Renal cortex interstitium (tissue), 11 donors: ENCODE measurements around the gene TARM1. TPM values are rescaled to one million over a fixed set of nuclear protein-coding genes. Genes with fewer than 3 reads are reported as not detected.
"Not testable (repeated sequence)": the region's sequence is repeated elsewhere in the genome, so short reads cannot be mapped to it uniquely, and the experiment has no call there.

ENCODE experiments used
- DNase-seq, 11 donors: peaks; one replicate each; pipeline ENCODE4 v3.0.0-alpha.2; 2013; ENCODE audit warnings: low read depth in 9 of 11, low spot score in 4 of 11; ENCODE audit errors: extremely low read depth in 1 of 11
- polyA plus RNA-seq, 3 donors: library from polyadenylated mRNA; unstranded; fragments of 120-200 nt; gene quantifications; one replicate each; pipeline ENCODE4 v1.2.1, GENCODE V29; 2013; ENCODE audit not compliant: insufficient read length in 3 of 3

The TARM1 gene
- polyA plus RNA-seq, 3 donors: 0.17 to 0.20 TPM; not detected in 1

GRCh38 chr19:54041969-54042606, 39.1 kb downstream of the TARM1 start:
- DNase-seq: no peak

DNA sequence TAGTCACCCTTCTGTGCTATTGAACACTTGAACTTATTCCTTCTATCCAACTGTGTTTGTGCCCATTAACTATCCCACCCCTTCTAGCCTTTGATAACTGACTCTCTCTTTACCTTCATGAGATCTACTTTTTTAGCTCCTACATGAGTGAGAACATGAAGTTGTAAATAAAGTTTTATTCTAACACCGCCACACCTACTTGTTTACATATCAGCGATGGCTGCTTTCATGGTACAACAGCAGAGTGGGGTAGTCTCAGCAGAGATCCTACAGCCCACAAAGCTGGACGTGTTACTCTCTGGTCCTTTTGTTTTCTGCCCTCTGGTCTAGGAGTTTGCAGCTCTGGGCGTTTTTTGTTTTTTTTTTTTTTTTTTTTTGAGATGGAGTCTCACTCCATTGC, 41.2 kb downstream of the TARM1 start:
- no peak for DNase-seq

GRCh38 chr19:54036542-54036941, 44.6 kb downstream of the TARM1 start:
- DNase-seq: not testable (repeated sequence)

GRCh38 chr19:54035215-54036178, 45.7 kb downstream of the TARM1 start:
- DNase-seq: no peak

DNA sequence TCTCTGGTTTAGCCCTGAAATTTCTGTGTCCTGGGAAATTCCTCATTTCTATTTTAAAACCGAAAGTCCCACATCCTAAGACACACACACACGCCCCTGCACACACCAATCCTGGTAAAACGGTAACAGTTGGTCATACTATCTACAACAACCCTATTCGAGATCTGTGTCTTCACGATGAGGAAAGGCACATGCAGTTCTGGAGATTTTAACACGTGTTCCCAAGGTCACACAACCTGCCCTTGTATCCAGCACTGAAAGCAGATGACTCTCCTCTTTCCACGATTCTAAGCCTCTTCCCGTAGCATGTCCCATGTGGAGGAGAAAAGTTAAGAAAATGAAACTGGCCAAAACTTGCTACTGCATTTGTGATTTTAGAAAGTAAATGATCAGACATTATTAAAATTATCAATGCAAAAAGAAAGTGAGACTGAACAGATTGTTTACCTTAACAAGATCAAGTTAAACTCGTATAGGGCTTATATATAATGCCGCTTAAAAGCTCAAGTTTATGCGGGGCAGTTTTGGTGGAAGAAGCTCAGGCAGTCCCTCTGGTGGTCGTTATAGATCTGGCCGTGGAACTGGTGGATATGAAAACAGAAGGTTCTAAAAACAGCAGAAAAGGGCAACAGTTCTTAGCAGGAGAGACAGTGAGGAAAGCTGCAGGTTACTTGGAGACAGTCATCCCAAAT, 50.1 kb downstream of the TARM1 start:
- no peak for DNase-seq

- DNase-seq: peak in 6 of 11 donors; percentile 11 to 46 (median 25)
Measured at GRCh38 chr19:54029930-54030490, 51.2 kb downstream of the TARM1 start.

DNA sequence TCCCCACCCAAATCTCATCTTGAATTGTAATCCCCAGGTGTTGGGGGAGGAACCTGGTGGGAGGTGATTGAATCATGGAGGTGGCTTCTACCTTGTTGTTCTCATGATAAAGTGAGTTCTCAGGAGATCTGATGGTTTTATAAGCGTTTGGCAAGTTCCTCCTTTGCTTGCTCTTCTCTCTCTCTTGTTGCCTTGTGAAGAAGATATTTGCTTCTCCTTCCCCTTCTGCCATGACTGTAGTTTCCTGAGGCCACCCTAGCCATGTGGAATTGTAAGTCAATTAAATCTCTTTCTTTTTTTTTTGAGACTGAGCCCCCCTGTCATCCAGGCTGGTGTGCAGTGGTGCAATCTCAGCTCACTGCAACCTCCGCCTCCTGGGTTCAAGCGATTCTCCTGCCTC, 51.9 kb downstream of the TARM1 start:
- DNase-seq: no peak

DNA sequence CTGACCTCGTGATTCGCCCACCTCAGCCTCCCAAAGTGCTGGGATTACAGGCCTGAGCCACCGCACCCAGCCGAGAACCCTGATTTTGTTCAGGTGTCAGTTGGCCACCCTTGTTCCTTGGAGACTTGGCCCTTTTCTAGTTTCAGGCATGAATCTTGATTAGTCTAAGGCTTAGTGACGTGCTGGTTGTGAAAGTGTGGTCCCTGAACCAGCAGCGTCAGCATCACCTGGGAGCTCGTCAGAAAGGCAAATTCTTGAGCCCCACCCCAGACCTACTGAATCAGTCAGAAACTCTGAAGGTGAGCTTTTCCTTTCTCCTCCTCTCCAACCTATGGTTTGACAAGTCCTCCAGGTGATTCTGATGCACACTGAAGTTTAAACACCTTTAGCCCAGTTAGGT, 54.5 kb downstream of the TARM1 start:
- no peak for DNase-seq

DNA sequence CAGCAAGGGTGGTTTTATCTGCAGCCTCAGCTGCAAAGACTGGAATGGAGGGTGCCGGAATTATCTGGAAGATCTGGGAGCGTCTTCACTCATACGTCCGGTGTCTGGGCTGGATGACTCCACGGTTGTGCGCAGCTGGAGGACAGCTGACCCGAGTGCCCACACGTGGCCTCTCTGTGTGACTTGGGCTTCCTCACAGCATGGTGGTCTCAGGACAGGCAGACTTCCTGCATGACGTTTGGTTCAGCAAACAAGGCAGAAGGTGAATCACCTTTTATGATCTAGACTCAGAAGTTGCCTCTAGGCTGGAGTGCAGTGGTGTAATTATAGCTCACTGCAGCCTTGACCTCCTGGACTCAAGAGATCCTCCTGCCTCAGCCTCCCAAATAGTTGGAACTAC, 56.5 kb downstream of the TARM1 start:
- DNase-seq: no peak

GRCh38 chr19:54023191-54023590, 58.0 kb downstream of the TARM1 start:
- DNase-seq: no peak

DNA sequence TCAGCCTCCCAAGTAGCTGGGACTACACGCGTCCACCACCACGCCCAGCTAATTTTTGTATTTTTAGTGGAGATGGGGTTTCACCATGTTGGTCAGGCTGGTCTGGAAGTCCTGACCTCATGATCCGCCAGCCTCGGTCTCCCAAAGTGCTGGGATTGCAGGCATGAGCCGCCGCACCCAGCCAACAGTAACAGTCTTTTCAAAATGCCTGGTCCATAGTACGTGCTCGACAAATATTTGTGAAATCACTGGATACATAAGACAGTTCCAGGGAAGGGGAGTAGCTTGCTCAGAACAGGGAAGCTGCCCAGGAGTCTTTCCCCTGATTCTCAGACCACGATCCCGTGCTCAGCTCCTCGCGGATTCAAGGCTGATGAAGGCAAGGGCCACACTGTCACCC, 59.2 kb downstream of the TARM1 start:
- DNase-seq: no peak

DNA sequence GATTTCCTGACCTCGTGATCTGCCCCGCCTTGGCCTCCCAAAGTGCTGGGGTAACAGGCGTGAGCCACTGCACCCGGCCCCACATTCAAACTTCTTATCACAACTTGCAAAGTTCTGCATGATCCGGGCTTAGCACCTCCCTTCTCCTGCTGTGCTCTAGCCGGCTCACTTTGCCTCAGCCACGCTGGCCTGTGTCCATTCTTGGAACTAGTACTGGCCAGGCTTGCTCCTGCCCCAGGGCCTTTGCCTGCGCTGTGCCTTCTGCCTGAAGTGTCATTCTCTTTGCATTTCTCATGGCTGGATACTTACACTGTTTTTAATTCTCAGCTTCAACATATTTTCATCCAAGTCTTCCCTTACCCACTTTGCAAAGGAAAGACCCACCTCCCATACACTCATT, 59.8 kb downstream of the TARM1 start:
- no peak for DNase-seq

Other genes with a start within 250 kb of the TARM1 start
- gene MYADM, start 213.5 kb downstream of the TARM1 start, polyA plus RNA-seq: 10 to 100 TPM; 68.1 to 75.4 (median 74.2) TPM
- under 1 TPM; 0.23 to 0.80 (median 0.43) TPM for gene PRKCG, start 199.2 kb downstream of the TARM1 start, polyA plus RNA-seq
- 1 to 10 TPM in 1 of 3 donors, under 1 TPM in 2; 0.23 to 1.0 (median 0.45) TPM for gene CACNG7, start 172.1 kb downstream of the TARM1 start, polyA plus RNA-seq
- under 1 TPM; 0.20 to 0.51 (median 0.23) TPM for gene CACNG8, start 118.4 kb downstream of the TARM1 start, polyA plus RNA-seq
- under 1 TPM; 0.73 to 1.00 (median 0.85) TPM for gene CACNG6, start 89.7 kb downstream of the TARM1 start, polyA plus RNA-seq
- gene VSTM1, start 17.5 kb downstream of the TARM1 start, polyA plus RNA-seq: under 1 TPM in 1 of 3 donors, not detected in 2; 0.27 TPM
- gene OSCAR, start 19.4 kb upstream of the TARM1 start, polyA plus RNA-seq: under 1 TPM; 0.11 to 0.42 (median 0.27) TPM
- 100 to 1,000 TPM in 2 of 3 donors, 10 to 100 TPM in 1; 84.6 to 151 (median 147) TPM for gene NDUFA3, start 21.5 kb upstream of the TARM1 start, polyA plus RNA-seq
- 10 to 100 TPM; 12.0 to 19.3 (median 18.8) TPM for gene TFPT, start 34.3 kb upstream of the TARM1 start, polyA plus RNA-seq
- 10 to 100 TPM; 68.0 to 82.8 (median 73.0) TPM for gene PRPF31, start 34.4 kb upstream of the TARM1 start, polyA plus RNA-seq
- 10 to 100 TPM; 66.6 to 75.4 (median 75.4) TPM for gene CNOT3, start 56.4 kb upstream of the TARM1 start, polyA plus RNA-seq
- 10 to 100 TPM in 1 of 3 donors, 1 to 10 TPM in 2; 7.5 to 10.5 (median 9.8) TPM for gene LENG1, start 78.4 kb upstream of the TARM1 start, polyA plus RNA-seq
- gene TMC4, start 91.8 kb upstream of the TARM1 start, polyA plus RNA-seq: 10 to 100 TPM; 20.1 to 50.0 (median 29.2) TPM
- 10 to 100 TPM; 56.8 to 85.9 (median 80.3) TPM for gene MBOAT7, start 108.2 kb upstream of the TARM1 start, polyA plus RNA-seq
- 10 to 100 TPM; 46.2 to 63.2 (median 60.2) TPM for gene TSEN34, start 109.9 kb upstream of the TARM1 start, polyA plus RNA-seq
- gene RPS9, start 119.5 kb upstream of the TARM1 start, polyA plus RNA-seq: 1,000 to 10,000 TPM; 1,235 to 1,695 (median 1,501) TPM
- 1 to 10 TPM; 1.0 to 3.8 (median 1.5) TPM for gene LILRB3, start 141.6 kb upstream of the TARM1 start, polyA plus RNA-seq
- under 1 TPM; 0.44 to 0.85 (median 0.47) TPM for gene LILRA6, start 161.4 kb upstream of the TARM1 start, polyA plus RNA-seq
- gene LILRB5, start 175.9 kb upstream of the TARM1 start, polyA plus RNA-seq: 1 to 10 TPM; 1.4 to 3.7 (median 2.3) TPM
- gene LILRB2, start 199.7 kb upstream of the TARM1 start, polyA plus RNA-seq: 1 to 10 TPM in 2 of 3 donors, under 1 TPM in 1; 0.84 to 2.8 (median 1.7) TPM
- gene LILRA5, start 231.8 kb upstream of the TARM1 start, polyA plus RNA-seq: 1 to 10 TPM in 1 of 3 donors, under 1 TPM in 2; 0.42 to 1.7 (median 0.70) TPM